Measurements from ENCODE around the gene TBL3. TPM values are rescaled to one million over a fixed set of nuclear protein-coding genes. Genes with fewer than 3 reads are reported as not detected.

The TBL3 gene
- total and polyA plus RNA-seq, 9 of the 15 experiments (the other 6 are each of a cell fraction or from before 2014, with no cell fraction given) = 0.97 to 117 (median 24.5) TPM

DNA sequence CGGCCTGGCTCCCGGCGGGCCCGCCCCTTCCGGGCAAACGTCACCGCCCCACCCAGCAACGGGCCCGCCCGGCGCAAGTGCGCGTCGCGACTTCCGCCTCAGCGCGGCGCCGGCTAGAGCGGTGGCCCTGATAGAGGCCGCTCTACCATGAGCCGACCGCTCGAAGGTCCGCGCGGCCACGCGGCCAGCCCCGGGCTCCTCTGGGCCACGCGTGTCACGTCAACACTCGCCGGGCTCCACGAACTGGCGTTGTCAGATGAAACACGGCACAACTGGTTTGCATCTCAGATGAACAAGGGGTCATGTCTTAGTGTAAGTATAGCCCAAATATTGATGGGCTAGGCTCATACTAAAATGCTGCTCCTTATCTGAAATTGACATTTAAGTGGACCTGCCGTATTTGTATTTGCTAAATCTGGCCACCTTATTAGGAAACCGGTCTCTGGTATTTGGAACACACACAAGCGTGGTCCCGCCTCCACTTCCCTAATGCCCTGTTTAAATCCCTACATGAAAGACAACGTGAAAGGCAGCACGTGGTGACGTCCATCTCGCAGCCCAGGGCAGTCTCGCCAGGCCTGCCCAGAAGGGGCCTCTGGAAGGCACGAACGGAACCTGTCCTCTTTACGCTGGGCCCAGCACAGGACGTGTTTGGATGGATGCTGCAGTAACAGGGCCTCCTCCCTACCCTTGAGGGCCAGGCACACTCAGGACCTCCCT is 38.1 kb downstream of the TBL3 start, which contains the start of gene ZNF598 (continued):
- TF ChIP-seq, protein P1, sequence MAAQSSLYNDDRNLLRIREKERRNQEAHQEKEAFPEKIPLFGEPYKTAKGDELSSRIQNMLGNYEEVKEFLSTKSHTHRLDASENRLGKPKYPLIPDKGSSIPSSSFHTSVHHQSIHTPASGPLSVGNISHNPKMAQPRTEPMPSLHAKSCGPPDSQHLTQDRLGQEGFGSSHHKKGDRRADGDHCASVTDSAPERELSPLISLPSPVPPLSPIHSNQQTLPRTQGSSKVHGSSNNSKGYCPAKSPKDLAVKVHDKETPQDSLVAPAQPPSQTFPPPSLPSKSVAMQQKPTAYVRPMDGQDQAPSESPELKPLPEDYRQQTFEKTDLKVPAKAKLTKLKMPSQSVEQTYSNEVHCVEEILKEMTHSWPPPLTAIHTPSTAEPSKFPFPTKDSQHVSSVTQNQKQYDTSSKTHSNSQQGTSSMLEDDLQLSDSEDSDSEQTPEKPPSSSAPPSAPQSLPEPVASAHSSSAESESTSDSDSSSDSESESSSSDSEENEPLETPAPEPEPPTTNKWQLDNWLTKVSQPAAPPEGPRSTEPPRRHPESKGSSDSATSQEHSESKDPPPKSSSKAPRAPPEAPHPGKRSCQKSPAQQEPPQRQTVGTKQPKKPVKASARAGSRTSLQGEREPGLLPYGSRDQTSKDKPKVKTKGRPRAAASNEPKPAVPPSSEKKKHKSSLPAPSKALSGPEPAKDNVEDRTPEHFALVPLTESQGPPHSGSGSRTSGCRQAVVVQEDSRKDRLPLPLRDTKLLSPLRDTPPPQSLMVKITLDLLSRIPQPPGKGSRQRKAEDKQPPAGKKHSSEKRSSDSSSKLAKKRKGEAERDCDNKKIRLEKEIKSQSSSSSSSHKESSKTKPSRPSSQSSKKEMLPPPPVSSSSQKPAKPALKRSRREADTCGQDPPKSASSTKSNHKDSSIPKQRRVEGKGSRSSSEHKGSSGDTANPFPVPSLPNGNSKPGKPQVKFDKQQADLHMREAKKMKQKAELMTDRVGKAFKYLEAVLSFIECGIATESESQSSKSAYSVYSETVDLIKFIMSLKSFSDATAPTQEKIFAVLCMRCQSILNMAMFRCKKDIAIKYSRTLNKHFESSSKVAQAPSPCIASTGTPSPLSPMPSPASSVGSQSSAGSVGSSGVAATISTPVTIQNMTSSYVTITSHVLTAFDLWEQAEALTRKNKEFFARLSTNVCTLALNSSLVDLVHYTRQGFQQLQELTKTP (IDR thresholded peaks at IDR 0.05; ENCODE audit: low read depth in 1 of 2, partially characterized antibody in 2 of 2) = peak in 1 of 2 experiments; percentile 45
- no peak for TF ChIP-seq BRF2 (IDR thresholded peaks at IDR 0.05; ENCODE audit: borderline replicate concordance, insufficient read depth, insufficient read length)
- TF ChIP-seq HOXB6 (CRISPR knock-in tag; IDR thresholded peaks at IDR 0.05; ENCODE audit: borderline replicate concordance) = no peak
- TF ChIP-seq RUNX1 (IDR thresholded peaks at IDR 0.05; ENCODE audit: low read depth) = no peak
- TF ChIP-seq, protein P2, sequence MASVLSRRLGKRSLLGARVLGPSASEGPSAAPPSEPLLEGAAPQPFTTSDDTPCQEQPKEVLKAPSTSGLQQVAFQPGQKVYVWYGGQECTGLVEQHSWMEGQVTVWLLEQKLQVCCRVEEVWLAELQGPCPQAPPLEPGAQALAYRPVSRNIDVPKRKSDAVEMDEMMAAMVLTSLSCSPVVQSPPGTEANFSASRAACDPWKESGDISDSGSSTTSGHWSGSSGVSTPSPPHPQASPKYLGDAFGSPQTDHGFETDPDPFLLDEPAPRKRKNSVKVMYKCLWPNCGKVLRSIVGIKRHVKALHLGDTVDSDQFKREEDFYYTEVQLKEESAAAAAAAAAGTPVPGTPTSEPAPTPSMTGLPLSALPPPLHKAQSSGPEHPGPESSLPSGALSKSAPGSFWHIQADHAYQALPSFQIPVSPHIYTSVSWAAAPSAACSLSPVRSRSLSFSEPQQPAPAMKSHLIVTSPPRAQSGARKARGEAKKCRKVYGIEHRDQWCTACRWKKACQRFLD (CRISPR knock-in tag; IDR thresholded peaks at IDR 0.05) = peak; percentile 94
- TF ChIP-seq DEAF1 (CRISPR knock-in tag; IDR thresholded peaks at IDR 0.05) = no peak
- TF ChIP-seq, protein P3, sequence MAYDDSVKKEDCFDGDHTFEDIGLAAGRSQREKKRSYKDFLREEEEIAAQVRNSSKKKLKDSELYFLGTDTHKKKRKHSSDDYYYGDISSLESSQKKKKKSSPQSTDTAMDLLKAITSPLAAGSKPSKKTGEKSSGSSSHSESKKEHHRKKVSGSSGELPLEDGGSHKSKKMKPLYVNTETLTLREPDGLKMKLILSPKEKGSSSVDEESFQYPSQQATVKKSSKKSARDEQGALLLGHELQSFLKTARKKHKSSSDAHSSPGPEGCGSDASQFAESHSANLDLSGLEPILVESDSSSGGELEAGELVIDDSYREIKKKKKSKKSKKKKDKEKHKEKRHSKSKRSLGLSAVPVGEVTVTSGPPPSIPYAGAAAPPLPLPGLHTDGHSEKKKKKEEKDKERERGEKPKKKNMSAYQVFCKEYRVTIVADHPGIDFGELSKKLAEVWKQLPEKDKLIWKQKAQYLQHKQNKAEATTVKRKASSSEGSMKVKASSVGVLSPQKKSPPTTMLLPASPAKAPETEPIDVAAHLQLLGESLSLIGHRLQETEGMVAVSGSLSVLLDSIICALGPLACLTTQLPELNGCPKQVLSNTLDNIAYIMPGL (CRISPR knock-in tag; IDR thresholded peaks at IDR 0.05) = peak; percentile 60; the same call in 1 of the 2 replicates
- TF ChIP-seq SNRNP70 (optimal IDR thresholded peaks at IDR 0.05; ENCODE audit: low read depth, low read length) = no peak
- TF ChIP-seq MBD2 (IDR thresholded peaks at IDR 0.05; ENCODE audit: borderline replicate concordance, low read depth) = no peak; the same call in 1 of the 2 replicates
- no peak for TF ChIP-seq STAT5B (CRISPR knock-in tag; IDR thresholded peaks at IDR 0.05)
- no peak; the same call in 1 of the 2 replicates for TF ChIP-seq HDAC8 (tag; IDR thresholded peaks at IDR 0.05)
- no peak for TF ChIP-seq ZNF143 (CRISPR knock-in tag; IDR thresholded peaks at IDR 0.05)
- no peak for TF ChIP-seq ARID3A (IDR thresholded peaks at IDR 0.05; ENCODE audit: borderline replicate concordance, low read depth, low read length)
- TF ChIP-seq SMARCE1 (IDR thresholded peaks at IDR 0.05) = no peak
- no peak; the same call in 1 of the 2 replicates for TF ChIP-seq ZSCAN29 (IDR thresholded peaks at IDR 0.05)
